Fibroblast of villous mesenchyme (primary cell): ENCODE data around the gene CXXC5. TPM values are rescaled to one million over a fixed set of nuclear protein-coding genes. Genes with fewer than 3 reads are reported as not detected.

Experiments used
- DNase-seq: peaks from one replicate; pipeline ENCODE4 v3.0.0-alpha.2; 2010; ENCODE audit warnings: low read depth
- H3K4me3 ChIP-seq: 2 replicates; pipeline ENCODE4 v1.5.1; 2011; ENCODE audit warnings: low read depth, mild to moderate bottlenecking, low read length
- CTCF ChIP-seq: IDR thresholded peaks from 2 replicates; pipeline ENCODE4 v1.5.1; 2012; ENCODE audit warnings: low read depth, mild to moderate bottlenecking, low read length; ENCODE audit not compliant: insufficient read depth
- total RNA-seq: library from RNA; depleted of rRNA; stranded (reverse); fragments of >200 nt; gene quantifications from 2 replicates; pipeline ENCODE4 v1.2.3, GENCODE V29; 2012

Gene CXXC5
- total RNA-seq, 1 donor: 79.5 TPM

GRCh38 chr5:139662617-139663016 lies 14.5 kb downstream of the CXXC5 start:
- no peak overlapping the region for H3K4me3 ChIP-seq
- DNase-seq: no peak
- TF ChIP-seq CTCF: no peak

DNA sequence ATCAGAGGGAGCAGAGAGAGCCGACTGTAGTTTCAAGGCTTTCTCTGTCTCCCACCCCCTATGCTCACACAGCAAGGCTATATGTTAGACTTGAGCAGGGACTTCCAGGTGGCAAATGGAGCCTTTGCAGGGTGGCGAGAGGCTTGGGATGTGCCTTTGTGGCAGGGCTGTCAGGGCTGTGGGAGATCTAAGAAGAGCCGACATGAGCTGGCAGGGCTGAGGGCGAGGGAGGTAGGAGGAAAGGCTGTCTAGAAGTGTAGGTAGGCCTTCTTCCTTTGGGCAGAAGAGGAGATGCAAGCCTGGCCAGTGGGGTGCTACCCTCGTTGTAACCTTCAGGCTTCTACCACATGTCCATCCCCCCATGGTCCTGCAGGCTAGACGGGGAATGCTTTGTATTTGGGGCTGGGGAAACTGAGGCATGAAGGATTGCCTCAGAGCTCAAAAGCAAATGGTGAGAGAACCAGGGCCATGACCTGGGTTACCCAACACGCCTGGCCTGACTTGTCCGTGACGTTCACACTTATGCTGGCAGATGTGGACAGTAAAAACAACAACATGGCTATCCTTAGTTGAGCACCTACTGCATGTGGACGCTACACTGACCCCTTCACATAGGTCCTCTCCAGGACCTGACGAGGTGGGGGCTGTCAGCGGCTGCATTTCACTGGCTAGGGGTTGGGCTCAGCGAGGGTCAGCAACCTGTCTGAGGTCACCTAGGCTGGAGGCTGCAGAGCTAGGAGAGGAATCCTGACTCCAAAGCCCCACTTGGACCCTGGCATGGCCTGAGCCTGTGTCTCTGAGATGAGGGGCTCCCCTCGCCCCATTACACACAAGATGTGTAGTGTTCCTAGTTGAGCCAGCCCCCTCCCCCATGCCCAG lies 15.3 kb downstream of the CXXC5 start:
- TF ChIP-seq CTCF: no peak
- no peak for DNase-seq
- H3K4me3 ChIP-seq: no peak overlapping the region

- no peak overlapping the region for H3K4me3 ChIP-seq
- DNase-seq: no peak
- TF ChIP-seq CTCF: no peak
Measured at GRCh38 chr5:139664086-139664693, 16.0 kb downstream of the CXXC5 start.

GRCh38 chr5:139664727-139665351 lies 16.7 kb downstream of the CXXC5 start:
- no peak overlapping the region for H3K4me3 ChIP-seq
- no peak for DNase-seq
- TF ChIP-seq CTCF: no peak

DNA sequence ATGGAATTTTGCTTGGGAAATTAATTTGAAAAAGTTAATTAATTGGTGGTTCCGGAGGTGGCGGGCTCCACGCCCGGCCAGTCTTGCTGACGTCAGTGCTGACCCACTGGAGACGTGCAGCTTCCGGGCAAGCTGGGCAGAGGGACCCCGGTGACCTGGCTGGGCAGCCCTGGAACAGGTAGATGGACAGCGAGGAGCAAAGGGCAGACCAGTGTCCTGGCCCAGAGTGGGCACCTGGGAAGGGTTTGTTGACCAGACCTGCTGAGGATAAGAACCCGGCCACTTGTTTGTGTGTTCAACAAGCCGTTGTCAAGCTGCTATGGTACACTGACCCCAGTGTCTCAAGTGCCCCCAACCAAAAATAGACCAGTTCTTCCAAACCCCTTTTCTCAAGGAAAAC lies 17.5 kb downstream of the CXXC5 start:
- TF ChIP-seq CTCF: no peak
- no peak overlapping the region for H3K4me3 ChIP-seq
- no peak for DNase-seq

DNA sequence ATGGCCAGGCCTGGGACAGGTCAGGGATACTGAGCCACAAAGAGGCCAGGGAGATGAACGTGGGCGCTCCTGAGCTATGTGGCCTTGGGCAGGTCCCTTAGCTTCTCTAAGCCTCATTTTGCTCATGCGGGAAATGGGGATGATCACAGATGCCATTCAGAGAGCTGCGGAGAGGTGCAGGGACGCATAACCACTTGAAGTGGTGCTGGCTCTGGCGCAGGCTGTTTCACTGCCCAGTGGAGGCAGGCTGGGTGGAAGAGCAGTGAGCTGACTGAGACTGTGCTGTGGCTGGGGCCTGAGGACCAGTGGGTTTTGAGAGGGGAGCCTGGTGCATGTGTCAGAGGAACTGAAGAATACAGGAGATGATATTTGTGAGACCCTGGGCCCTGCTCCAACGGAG lies 18.4 kb downstream of the CXXC5 start:
- H3K4me3 ChIP-seq: no peak overlapping the region
- no peak for TF ChIP-seq CTCF
- no peak for DNase-seq
